Epithelial cell of proximal tubule (primary cell): ENCODE results near the gene MCC. TPM values are rescaled to one million over a fixed set of nuclear protein-coding genes. Genes with fewer than 3 reads are reported as not detected.

Source experiments
- DNase-seq: peaks from one replicate; pipeline ENCODE4 v3.0.0-alpha.2; 2011; ENCODE audit warnings: low read depth
- H3K4me3 ChIP-seq: 2 replicates; pipeline ENCODE4 v1.5.1; 2011; ENCODE audit warnings: low read depth, mild to moderate bottlenecking, low read length
- CTCF ChIP-seq: conservative IDR thresholded peaks from 2 replicates; pipeline ENCODE4 v1.5.1; 2012; ENCODE audit warnings: low read depth, mild to moderate bottlenecking, low read length
- total RNA-seq: library from RNA; depleted of rRNA; stranded (reverse); fragments of >200 nt; gene quantifications from 2 replicates; pipeline ENCODE4 v1.2.3, GENCODE V29; 2015

MCC gene
- total RNA-seq, 1 donor from 2014 or later, result 6.3 TPM

GRCh38 chr5:113176734-113177133 is 311.5 kb downstream of the MCC start:
- TF ChIP-seq CTCF, result no peak
- DNase-seq, result no peak
- H3K4me3 ChIP-seq, result no peak overlapping the region

- TF ChIP-seq CTCF, result no peak
- H3K4me3 ChIP-seq, result no peak overlapping the region
- no peak for DNase-seq
Observed at GRCh38 chr5:113176196-113176595, 312.1 kb downstream of the MCC start.

GRCh38 chr5:113172231-113172826 is 315.9 kb downstream of the MCC start:
- no peak for DNase-seq
- TF ChIP-seq CTCF, result no peak
- H3K4me3 ChIP-seq, result no peak overlapping the region

- H3K4me3 ChIP-seq, result no peak overlapping the region
- no peak for TF ChIP-seq CTCF
- DNase-seq, result no peak
Observed at GRCh38 chr5:113171520-113171919, 316.7 kb downstream of the MCC start.

GRCh38 chr5:113170707-113171106 is 317.5 kb downstream of the MCC start:
- TF ChIP-seq CTCF, result no peak
- no peak for DNase-seq
- no peak overlapping the region for H3K4me3 ChIP-seq

- no peak for TF ChIP-seq CTCF
- DNase-seq, result no peak
Observed at GRCh38 chr5:113169720-113170119, 318.5 kb downstream of the MCC start.

GRCh38 chr5:113167985-113168384 is 320.3 kb downstream of the MCC start:
- no peak for TF ChIP-seq CTCF
- no peak overlapping the region for H3K4me3 ChIP-seq
- no peak for DNase-seq

More at GRCh38 chr5:113169720-113170119, 318.5 kb downstream of the MCC start:
- H3K4me3 ChIP-seq, result no peak overlapping the region
